22Rv1 (cell line): ENCODE data around the gene TGFBR3.

Experiments used
- H3K27ac ChIP-seq: fragments of 450-650 bp; 2 replicates; pipeline ENCODE4 v1.5.1; 2017
- CTCF ChIP-seq: fragments of 450-650 bp; IDR thresholded peaks from 2 replicates; pipeline ENCODE4 v1.5.1; 2017; ENCODE audit warnings: mild to moderate bottlenecking
- ZFX ChIP-seq: fragments of 450-650 bp; IDR thresholded peaks from 2 replicates; pipeline ENCODE4 v1.6.1; 2017; ENCODE audit warnings: antibody characterized with exemption, borderline replicate concordance

TGFBR3 gene

GRCh38 chr1:91631718-91632330 lies 254.1 kb downstream of the TGFBR3 start:
- no peak for TF ChIP-seq CTCF
- no peak for TF ChIP-seq ZFX
- H3K27ac ChIP-seq = no peak overlapping the region

- no peak overlapping the region for H3K27ac ChIP-seq
- TF ChIP-seq CTCF = no peak
- no peak for TF ChIP-seq ZFX
Observed at GRCh38 chr1:91630803-91631202, 255.1 kb downstream of the TGFBR3 start.
